Mucosa of rectum (tissue), 2 donors: Measurements from ENCODE around the gene FBXO3.
"Not testable (repeated sequence)": the region's sequence is repeated elsewhere in the genome, so short reads cannot be mapped to it uniquely, and the experiment has no call there.

Source experiments
- H3K27ac ChIP-seq, 2 donors: one replicate each; pipeline ENCODE4 v1.7.0; 2013; ENCODE audit warnings: inconsistent platforms in 2 of 2, low read depth in 2 of 2, low read length in 2 of 2
- H3K27me3 ChIP-seq, 2 donors: one replicate each; pipeline ENCODE4 v1.7.0; 2013; ENCODE audit warnings: low read length in 2 of 2; ENCODE audit not compliant: control insufficient read depth in 2 of 2, insufficient read depth in 2 of 2
- H3K36me3 ChIP-seq, 2 donors: one replicate each; pipeline ENCODE4 v1.7.0; 2013; ENCODE audit warnings: low read length in 2 of 2; ENCODE audit not compliant: control insufficient read depth in 2 of 2, insufficient read depth in 2 of 2
- H3K4me1 ChIP-seq, 2 donors: one replicate each; pipeline ENCODE4 v1.7.0; 2013; ENCODE audit warnings: low read length in 2 of 2, mild to moderate bottlenecking in 1 of 2; ENCODE audit not compliant: control insufficient read depth in 2 of 2, insufficient read depth in 2 of 2
- H3K4me3 ChIP-seq, 2 donors: one replicate each; pipeline ENCODE4 v1.7.0; 2013; ENCODE audit warnings: low read length in 2 of 2
- H3K9ac ChIP-seq, 2 donors: one replicate each; pipeline ENCODE4 v1.7.0; 2013; ENCODE audit warnings: low read length in 2 of 2, low read depth in 1 of 2, mild to moderate bottlenecking in 1 of 2
- H3K9me3 ChIP-seq, 2 donors: one replicate each; pipeline ENCODE4 v1.7.0; 2013; ENCODE audit warnings: low read length in 2 of 2; ENCODE audit not compliant: control insufficient read depth in 2 of 2
- donor health status: healthy.
- donor health status: Normal muscosa, but diverticular disease.

FBXO3 gene

DNA sequence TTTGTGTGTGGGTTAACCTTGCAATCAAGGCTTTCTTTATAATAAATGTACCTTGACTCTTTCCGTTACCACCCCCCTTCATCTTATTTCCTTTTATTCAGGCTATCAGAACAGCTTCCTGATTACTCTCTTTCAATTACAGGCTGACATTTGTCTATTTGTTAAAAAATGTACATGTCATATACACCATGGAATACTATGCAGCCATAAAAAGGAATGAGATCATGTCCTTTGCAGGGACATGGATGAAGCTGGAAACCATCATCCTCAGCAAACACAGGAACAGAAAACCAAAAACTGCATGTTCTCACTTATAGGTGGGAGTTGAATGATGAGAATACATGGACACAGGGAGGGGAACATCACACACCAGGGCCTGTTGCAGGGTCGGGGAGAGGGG, 13.8 kb upstream of the FBXO3 start:
- not testable (repeated sequence) for H3K9ac ChIP-seq, H3K4me1 ChIP-seq, H3K27me3 ChIP-seq, H3K27ac ChIP-seq, H3K9me3 ChIP-seq, H3K4me3 ChIP-seq, H3K36me3 ChIP-seq

DNA sequence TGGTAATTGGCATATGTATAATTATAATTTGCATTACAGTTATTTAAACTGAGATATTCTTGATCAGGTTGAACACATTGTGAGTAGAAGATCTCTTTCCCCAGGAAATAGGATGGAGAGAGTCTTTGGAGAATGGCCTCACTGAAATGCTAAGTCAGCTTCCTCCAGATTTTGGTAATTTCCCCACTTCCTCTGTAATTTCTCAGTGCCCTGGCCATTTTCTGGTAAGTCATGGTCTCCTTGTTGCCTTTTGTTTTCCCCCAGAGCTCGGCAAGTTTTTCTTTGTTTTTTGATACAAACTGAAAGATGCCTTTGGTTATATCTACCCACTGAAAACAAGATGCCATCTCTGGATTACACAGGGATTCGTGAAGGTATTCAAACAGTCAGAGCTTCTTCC, 12.8 kb upstream of the FBXO3 start:
- H3K27ac ChIP-seq: no peak overlapping the region
- H3K9me3 ChIP-seq: no peaks in the 10 kb centered on the region
- no peaks in the 10 kb centered on the region for H3K36me3 ChIP-seq
- no peak overlapping the region for H3K9ac ChIP-seq
- no peak overlapping the region for H3K4me3 ChIP-seq
- H3K27me3 ChIP-seq: peaks cover 0 to 6% of the 10 kb centered on the region in 2 donors
- H3K4me1 ChIP-seq: no peaks in the 10 kb centered on the region

DNA sequence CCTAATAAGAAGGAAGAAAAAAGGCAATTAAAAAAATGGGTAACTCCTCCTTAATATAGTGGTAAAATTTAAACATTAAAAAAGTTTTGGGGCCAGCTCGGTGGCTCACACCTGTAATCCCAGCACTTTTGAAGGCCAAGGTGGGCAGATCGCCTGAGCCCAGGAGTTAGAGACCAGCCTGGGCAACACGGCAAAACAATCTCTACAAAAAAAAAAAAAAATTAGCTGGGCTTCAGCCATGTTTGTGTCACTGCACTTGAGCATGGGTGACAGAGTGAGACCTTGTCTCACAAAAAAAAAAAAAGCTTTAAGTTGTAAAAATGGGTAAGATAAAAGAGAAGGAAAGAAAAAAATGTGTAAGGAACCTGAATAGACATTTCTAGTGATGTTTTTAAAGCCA, 11.3 kb upstream of the FBXO3 start:
- no peaks in the 10 kb centered on the region for H3K36me3 ChIP-seq
- no peaks in the 10 kb centered on the region for H3K4me1 ChIP-seq
- H3K9me3 ChIP-seq: no peaks in the 10 kb centered on the region
- peaks cover 0 to 6% of the 10 kb centered on the region in 2 donors for H3K27me3 ChIP-seq
- H3K4me3 ChIP-seq: no peak overlapping the region
- no peak overlapping the region for H3K27ac ChIP-seq
- no peak overlapping the region for H3K9ac ChIP-seq

DNA sequence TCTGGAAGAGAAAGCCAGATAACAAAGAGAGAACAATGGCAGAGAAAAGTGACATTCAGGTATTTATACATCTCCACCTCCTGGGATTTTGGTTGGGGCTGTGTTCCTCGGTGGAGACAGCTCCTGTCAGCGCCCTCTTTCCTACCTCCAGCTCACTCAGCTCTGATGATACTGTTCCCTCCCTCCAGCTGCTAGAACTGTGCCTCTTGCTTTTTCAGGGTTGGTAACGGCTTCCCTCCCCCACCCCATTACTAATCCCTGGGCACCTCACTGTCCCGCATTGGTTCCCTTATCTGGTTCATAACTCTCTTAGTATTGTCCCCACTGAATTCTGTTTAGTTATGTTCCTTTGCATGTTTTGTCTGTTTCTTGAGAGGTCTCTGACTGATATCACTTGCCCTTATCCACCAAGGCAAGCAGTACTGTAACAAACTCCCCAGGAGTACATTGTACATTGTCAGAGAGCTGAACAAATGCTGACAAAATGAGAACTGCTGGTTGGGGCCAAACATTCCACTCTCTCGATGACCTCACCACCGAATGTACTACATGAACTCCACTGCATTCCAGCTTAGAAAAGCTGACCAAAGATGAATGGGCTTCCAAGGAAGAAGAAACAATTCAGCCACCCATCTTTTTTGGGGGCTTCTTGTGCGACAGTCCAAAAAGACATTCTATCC, 5.7 kb upstream of the FBXO3 start:
- H3K4me1 ChIP-seq: peaks cover 1 to 3% of the 10 kb centered on the region in 2 donors
- no peaks in the 10 kb centered on the region for H3K36me3 ChIP-seq
- H3K27ac ChIP-seq: no peak overlapping the region
- H3K9me3 ChIP-seq: no peaks in the 10 kb centered on the region
- no peak overlapping the region for H3K4me3 ChIP-seq
- peaks cover 9 to 27% of the 10 kb centered on the region in 2 donors for H3K27me3 ChIP-seq
- H3K9ac ChIP-seq: no peak overlapping the region

DNA sequence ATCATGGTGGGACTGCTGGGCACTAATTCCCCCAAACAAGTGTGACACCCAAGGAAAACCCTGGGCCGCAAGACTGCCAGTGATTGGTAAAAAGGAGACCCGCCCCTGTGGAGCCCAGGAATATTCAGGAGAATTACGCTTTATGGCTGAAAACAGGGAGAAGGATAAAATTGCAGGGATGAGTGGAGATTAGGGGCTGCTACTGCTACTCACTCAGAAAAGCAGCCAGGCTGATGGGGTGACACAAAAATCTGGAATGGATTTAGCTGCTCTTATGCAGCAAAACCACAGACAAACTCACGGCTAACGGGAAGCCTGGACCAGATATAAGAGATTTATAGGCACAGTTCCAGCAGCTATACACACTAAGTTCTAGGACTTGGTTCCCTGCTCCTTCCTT, 4.4 kb upstream of the FBXO3 start:
- H3K27ac ChIP-seq: no peak overlapping the region

DNA sequence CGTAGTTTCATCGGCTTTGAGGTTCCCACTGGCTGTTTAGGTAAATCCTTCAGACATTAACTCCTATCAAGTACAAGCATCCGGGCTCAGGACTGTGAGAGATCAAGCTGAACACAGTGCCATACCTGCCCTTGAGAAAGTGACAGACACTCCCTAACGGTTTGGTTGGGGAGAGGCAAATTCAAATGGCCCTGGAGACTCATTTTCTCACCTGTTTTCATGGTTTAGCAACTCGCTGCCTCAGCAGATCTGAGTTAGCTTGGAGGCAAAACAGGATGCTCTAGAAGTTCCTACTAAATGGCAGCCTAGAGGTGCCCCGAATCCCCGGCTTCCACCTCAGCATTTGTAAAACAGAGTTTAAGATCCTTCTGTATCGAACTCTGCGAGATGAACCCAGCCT, 3.6 kb upstream of the FBXO3 start:
- Histone ChIP-seq H3K9me3 (no peaks in the 10 kb centered on the region), H3K4me3 (no peak overlapping the region), H3K9ac (no peak overlapping the region), H3K27ac (no peak overlapping the region), H3K4me1 (peaks cover 9 to 10% of the 10 kb centered on the region in 2 donors), H3K36me3 (no peaks in the 10 kb centered on the region), H3K27me3 (peaks cover 13 to 26% of the 10 kb centered on the region in 2 donors)

More for the DNA sequence above, 4.4 kb upstream of the FBXO3 start:
- H3K36me3 ChIP-seq: no peaks in the 10 kb centered on the region
- peaks cover 13 to 28% of the 10 kb centered on the region in 2 donors for H3K27me3 ChIP-seq
- no peak overlapping the region for H3K9ac ChIP-seq
- H3K4me1 ChIP-seq: peaks cover 6 to 8% of the 10 kb centered on the region in 2 donors
- no peak overlapping the region for H3K4me3 ChIP-seq
- no peaks in the 10 kb centered on the region for H3K9me3 ChIP-seq

DNA sequence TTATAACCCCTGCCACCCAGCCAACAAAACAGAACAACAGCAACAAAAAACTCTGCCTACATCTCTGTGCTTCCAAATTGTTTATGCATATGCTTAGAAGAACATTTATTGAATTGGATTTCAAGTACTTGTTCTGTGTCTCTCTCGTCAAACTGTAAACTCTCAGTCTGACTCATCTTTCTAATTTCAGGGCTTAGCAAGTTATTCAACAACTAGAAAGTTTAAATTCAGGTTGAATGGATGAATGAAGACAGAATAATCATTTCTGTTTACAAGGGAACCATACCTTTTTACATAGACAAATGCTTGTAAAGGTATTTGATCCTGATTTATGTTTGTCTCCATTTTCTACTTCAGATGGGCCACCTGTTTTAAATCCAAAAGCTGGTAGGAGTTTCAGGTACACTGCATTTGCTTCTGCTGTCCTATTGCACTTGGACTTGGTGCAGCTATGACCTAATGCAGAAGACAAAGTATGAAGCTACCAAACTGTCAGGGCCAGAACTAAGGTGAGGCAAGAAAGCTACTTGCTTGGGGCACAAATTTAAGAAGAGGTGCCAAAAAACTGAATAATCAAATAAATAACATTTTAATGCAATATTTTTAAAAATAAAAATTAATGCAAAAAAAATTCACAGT, 1.6 kb upstream of the FBXO3 start:
- H3K4me3 ChIP-seq: no peak overlapping the region
- peaks cover 0 to 4% of the 10 kb centered on the region in 2 donors for H3K36me3 ChIP-seq
- peaks cover 9 to 10% of the 10 kb centered on the region in 2 donors for H3K4me1 ChIP-seq
- H3K9me3 ChIP-seq: no peaks in the 10 kb centered on the region
- H3K27ac ChIP-seq: no peak overlapping the region
- H3K9ac ChIP-seq: no peak overlapping the region
- peaks cover 13 to 26% of the 10 kb centered on the region in 2 donors for H3K27me3 ChIP-seq

DNA sequence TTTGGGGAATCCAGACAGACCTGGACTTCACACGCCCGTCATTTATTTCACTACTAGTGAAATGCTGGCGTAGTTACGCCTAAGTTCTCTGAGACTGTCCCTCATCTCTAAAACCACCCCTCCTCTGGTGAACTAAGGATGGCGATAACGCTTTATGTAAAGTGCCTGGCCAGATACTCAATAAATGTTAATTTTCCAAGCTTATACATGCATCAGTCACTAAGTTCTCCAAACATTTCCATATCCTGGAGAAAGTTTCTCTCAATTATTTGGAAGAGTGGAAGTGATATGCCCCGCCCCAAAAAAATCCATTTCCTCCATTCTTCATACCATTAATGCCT, 1.1 kb upstream of the FBXO3 start:
- peak overlapping the region in 1 of 2 donors; percentile 91 for H3K4me3 ChIP-seq
- H3K9ac ChIP-seq: no peak overlapping the region
- H3K9me3 ChIP-seq: no peaks in the 10 kb centered on the region
- H3K36me3 ChIP-seq: peaks cover 0 to 5% of the 10 kb centered on the region in 2 donors
- peaks cover 13 to 26% of the 10 kb centered on the region in 2 donors for H3K27me3 ChIP-seq
- H3K4me1 ChIP-seq: peaks cover 9 to 10% of the 10 kb centered on the region in 2 donors
- no peak overlapping the region for H3K27ac ChIP-seq

DNA sequence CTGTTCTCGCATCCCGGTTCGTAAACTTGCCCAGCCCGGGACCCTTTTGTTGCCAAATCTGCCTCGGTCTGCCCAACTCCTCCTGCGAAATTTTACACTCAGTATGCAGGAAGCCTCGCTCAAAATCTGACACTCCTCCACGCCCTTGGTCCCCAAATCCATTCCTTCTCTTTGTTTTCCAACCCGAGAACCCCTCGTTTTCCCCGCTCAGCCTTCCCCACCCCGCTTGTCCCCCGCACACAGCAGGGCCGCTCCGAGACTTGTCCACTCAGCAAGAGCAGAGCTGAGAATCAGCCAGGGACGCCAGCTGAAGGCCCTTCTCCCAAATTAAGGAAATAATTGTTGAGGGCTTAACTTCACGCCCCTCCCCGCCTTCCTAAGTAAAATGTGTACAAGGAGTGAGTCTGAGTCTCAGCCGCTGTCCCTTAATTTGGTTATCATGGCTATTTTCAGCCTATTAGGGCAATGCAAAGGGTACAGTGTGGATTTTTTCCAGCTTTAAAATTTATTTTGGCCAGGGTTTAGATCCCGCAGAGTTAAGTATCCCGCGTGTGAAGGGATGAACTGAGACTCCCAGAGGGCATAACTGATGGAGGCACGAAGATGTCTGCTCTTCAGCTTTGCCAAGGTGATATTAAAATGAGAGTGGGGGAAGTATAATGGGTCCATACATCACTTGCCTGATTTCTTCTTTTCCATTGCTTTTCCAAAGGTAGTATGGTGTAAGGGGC, 581 bp upstream of the FBXO3 start:
- peaks cover 9 to 10% of the 10 kb centered on the region in 2 donors for H3K4me1 ChIP-seq
- peak overlapping the region; percentile 77 to 79 for H3K27ac ChIP-seq
- H3K9me3 ChIP-seq: no peaks in the 10 kb centered on the region

DNA sequence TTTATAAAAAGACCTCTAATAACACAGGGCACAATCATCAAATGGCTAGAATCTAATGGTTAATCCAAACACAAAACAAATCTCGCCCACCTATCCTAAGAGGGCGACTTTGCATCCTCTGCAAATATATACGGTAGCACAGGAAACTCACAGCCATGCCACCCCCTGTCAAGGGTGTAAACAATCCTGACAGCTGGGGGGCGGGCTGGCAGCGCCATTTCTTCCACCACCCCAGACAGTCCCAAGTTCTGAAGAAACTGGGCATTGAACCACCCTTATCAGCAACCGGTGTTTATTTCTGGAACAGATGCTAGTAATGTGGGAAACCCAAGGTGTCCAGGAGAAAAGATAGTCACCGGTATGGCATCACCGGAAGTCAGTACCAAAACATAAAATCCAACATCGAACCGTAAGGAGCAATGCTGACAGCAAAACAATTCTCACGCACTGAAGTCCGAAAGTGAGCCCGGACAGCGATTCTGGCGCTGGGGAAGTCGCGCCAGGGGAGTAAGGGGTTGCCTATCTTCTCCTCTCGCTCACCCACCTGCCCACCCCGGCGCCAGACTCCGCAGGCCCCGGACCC, 825 bp downstream of the FBXO3 start:
- Histone ChIP-seq H3K9ac (peak overlapping the region; percentile 86), H3K4me3 (peak overlapping the region; percentile 89 to 91), H3K27ac (peak overlapping the region; percentile 72 to 78), H3K27me3 (peaks cover 10 to 17% of the 10 kb centered on the region in 2 donors), H3K36me3 (peaks cover 3 to 16% of the 10 kb centered on the region in 2 donors), H3K9me3 (no peaks in the 10 kb centered on the region), H3K4me1 (peaks cover 9 to 10% of the 10 kb centered on the region in 2 donors)

More for the DNA sequence above, 581 bp upstream of the FBXO3 start:
- Histone ChIP-seq H3K27me3 (peaks cover 13 to 23% of the 10 kb centered on the region in 2 donors), H3K4me3 (peak overlapping the region; percentile 89 to 91), H3K36me3 (peaks cover 0 to 9% of the 10 kb centered on the region in 2 donors), H3K9ac (peak overlapping the region; percentile 77 to 86)
